Hematopoietic multipotent progenitor cell treated with erythropoietin and hydrocortisone succinate and interleukin-3 and kit ligand, for 6 days (in vitro differentiated cells): ENCODE measurements around the gene DUS1L.

Source experiments
- DNase-seq: peaks from one replicate; pipeline ENCODE4 v3.0.0-alpha.2; 2015

Gene DUS1L

DNA sequence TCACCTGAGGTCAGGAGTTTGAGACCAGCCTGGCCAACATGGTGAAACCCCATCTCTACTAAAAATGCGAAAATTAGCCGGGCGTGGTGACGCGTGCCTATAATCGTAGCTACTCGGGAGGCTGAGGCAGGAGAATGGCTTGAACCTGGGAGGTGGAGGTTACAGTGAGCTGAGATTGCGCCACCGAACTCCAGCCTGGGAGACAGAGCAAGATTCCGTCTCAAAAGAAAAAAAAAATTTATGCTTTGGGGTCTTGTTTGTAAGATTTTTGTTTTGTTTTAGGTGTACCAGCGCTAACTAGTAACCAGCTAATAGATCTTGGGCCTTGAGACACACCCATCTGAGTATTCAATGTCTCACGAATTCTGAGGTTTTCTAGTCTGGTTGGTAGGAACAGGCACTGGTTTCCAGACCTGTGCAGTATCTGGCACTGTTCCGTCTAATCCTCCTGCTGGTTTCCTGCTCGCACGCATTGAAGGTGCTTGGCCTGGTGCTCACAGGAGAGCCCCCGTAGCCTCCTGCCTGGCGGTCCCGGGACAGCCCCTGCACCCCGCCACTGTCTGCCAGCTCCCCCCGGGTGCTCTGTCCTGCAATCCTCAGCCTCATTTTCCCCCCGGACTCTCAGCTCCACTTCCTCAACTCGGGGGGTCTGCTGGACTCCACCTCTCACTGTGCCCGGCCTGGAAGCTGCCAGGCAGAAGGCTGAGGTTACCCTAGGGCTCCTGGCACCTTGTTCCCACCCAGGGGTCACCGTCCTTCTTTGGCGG is 10.6 kb upstream of the DUS1L start:
- no peak for DNase-seq

DNA sequence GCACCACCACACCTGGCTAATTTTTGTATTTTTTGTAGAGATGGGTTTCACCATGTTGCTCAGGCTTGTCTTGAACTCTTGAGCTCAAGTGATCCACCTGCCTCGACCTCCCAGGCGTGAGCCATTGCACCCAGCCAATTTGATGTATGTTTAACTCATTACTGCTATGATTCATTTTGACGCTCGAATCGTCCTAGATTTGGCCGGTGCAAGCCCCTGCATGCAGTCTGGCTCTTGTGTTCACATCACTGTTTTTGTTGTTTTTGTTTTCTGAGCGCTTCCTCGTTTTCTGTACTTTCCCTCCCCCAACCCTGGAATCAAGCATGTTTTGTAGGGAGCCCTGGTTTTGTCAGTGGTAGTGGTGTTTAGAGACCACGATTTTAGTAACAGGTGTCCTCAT is 7.8 kb upstream of the DUS1L start:
- DNase-seq = no peak

DNA sequence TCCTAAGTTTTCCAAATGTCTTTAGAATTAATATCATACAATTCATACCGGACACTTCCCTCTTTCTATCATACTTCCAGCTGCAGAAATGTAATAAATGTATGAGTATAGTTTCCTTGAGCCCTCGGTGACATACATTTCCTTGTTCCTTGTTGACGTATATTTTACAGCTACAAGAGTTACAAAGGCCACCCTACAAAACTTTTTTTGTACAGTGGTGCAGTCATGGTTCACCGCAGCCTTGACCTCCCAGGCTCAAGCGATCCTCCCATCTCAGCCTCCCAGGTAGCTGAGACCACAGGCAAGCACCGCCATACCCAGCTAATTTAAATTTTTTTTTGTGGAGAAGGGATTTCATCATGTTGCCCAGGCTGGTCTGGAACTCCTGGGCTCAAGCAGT is 7.2 kb upstream of the DUS1L start:
- DNase-seq = no peak

DNA sequence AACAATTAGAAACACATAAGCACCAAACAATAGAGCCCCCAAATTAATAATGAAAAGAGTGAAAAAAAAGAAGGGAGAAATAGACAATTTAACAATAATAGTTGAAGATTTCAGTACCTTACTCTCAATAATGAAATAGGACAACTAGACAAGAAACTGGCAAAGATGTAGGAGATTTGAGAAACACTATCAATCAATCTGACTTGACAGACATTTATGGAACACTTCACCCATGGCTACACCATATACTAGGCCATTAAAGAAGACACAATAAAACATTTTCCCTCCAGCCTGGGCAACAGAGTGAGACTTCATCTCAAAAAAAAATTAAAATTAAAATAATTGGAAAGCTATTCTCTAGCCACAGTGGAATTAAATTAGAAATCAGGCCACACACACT is 5.0 kb upstream of the DUS1L start:
- DNase-seq = no peak

DNA sequence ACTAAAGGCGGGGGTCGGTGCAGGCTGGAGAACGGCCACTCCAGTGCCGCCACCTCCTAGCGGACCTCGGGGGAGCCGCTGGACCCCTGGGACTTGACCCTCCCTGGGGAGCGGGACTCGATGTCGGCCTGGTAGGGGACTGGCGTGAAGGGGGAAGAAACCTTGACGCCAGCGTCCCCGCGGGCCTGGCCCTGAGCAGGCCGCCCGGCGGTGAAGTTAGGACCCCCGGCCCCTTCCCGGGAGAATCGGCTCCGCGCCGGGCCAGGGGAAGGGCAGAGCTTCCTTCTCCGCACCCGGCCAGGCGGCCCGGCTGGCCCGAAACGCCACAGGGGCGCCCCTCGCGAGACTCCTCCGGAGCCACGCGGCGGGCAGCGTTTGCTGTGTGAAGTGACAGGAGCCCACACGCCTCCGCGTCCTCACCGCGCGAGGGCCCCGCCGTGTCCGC is 389 bp downstream of the DUS1L start:
- no peak for DNase-seq

DNA sequence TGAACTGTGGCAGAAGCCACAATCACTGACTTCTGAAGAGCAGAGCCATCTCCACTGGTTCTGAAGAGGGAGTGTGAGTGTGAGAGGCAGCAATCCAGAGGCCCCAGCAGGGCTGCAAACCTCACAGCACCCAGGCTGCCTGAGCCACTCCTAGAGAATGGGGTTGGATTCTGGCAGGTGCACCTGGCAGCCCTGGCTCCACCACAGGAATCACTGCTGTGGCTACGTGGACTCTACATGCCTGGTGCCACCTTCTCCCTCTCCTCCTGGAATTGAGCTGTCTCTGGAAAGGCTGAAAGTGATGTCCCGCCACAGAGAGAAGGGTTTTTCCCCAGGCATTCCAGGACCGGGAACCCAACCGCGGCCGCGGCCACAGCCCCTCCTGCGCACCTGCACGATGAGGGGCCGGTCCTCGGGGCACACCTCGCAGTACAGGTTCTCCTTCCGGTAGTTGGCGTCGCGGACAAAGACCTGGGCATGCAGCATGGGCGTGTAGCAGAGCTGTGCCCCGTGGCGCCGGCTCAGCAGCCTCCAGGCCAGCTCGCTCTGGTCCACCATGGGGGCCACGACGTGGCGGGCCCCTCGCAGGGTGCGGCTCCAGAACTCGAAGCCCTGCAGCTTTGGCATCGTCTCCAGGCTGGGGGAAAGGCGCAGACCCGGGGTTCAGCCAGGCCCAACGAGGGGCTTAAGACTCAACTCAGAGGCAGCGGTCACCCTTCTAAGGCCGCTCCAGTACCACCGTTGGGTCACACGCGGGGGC is 991 bp downstream of the DUS1L start:
- no peak for DNase-seq

DNA sequence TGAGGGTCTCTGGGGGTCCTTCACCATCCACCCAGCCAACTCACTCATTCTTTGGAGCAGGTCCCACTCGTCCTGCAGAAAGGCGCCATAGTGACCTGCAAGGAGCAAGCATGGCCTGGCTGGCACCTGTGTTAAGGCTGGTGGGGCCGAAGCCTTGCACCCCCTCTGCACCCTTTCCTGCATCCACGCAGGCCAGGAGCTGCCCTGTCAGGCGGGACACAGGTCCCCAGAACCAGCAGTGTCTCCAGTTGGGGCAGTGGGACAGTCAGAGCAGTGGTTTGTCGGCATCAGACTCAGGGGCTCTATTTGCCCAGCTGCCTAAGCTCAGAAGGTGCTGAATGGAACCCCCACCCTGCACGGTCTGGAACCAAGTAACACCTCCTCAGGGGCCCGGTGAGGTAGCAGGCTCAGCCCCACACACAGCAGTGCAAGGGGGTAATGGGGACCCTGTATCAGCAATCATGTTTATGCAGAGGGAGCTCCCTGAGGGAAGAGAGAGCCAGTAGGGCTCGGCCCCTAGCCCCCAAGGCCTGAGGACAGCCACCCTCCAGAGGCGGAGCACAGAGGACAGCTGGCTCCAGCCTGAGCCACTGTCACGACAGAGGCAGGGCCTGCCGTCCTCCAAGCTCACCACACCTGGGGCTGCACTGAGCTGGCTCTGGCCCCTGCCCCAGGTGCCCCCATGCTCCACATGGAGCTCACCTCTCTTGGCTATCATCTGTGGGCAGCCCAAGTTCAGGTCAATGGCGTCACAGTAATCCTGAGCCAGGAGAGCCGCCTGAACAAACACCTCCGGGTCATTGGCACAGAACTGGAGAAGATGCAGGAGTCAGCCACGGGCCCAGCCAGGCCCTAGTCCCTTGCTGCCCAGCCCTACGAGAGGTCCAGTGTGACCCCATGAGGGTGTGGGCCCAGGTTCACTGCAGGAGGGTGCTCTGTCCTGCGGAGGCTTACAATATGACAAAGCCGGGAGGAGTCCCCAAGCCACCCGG is 1.9 kb downstream of the DUS1L start:
- DNase-seq = no peak

DNA sequence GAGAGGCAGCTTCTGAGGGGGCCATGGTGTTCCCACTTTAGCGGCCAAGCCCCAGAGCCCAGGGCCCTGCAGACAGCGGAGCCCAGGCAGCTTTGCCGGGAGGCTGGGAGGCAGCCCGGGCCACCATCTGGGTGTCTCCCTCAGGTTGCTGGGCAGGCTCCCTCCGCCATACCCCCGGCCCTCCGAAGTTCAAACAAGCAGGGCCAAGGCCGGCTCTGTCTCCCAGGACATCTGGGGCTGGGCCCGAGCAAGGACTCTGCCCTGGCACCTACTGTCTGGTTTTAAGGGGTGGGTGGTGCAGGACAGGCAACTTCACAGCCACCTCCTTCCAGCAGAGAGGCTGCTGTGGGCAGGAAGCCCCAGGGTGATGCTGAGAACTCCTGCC is 2.6 kb downstream of the DUS1L start:
- DNase-seq = no peak

DNA sequence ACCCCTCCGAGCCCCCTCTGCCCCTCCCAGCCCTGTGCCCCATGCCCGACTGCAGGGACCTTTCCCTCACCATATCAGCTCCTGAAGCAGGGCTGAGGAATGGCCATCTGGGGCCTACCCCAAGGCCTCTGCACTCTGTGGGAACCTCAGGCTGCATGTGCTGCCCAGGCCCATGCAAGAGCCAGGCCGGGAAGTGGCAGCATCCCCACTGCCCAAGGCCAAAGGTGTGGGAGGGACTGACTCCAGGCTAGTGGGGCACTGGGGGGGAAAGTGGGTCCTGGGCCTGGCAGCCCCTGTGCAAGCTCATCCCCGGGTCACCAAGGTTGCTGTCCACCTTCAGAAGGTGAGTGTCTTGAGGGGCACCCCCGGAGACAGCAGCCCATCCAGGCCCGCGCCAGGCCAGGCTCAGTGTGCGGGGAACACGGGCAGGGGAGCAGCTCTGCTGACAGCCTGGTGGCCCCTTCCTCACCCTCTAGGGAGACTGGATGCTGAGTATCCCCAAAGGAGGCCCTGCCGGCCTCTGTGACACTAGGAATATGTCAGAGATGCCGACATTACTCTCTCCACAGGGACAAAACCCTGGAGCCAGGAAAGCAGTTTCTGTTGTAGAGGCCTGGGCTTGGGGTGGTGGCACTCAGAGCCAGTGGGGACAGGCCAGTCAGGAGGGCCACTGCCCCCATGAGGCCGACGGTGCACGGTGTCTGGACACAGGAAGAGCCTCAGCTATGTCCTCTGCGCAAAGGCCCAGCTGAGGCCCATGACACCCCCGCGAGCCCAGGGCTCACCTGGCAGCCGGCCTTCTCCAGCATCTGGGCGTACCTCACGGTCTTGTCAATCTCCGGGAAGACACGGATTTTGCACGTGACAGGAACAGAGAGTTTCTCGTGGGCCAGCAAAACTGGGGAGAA is 3.3 kb downstream of the DUS1L start:
- no peak for DNase-seq

DNA sequence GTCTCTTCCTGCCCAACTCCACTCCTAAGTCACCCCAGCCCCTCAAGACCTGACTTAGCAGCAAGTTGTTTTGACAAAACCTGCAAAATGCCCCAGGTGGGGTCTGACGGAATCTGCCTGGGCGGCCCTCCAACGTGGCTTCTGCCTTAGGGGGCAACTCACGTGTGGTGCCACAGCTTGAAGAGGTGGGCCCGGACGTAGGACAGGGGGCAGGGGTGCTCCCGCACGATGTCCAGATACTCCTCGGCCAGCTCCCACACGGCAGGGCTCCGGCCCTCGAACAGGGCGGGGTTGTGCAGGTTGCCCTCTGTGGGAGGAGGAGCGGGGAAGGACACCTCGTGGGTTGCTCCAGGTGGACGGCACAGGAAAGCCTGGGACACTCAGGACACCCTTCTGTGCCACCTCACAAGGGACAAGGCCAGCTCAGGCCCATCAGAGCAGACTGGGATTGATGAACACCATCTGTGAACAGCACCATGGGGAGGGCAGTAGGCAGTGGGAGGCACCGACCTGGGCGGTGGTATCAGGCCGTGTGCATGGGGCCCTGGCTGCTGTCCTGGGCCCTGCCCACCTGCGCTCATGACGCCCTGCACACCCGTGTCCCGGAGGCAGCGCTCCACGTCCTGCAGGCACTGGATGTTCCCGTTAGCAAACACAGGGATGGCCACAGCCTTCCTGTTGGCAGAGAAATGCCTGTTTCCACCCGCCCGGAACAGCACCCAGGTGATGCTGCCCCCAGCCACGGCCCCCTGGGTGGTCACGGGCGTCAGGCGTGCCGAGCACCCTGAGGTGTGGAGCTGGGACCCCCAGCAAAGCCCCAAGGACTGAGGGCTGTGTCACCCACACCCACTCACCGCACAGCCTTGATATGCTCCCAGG is 4.3 kb downstream of the DUS1L start:
- DNase-seq = no peak

DNA sequence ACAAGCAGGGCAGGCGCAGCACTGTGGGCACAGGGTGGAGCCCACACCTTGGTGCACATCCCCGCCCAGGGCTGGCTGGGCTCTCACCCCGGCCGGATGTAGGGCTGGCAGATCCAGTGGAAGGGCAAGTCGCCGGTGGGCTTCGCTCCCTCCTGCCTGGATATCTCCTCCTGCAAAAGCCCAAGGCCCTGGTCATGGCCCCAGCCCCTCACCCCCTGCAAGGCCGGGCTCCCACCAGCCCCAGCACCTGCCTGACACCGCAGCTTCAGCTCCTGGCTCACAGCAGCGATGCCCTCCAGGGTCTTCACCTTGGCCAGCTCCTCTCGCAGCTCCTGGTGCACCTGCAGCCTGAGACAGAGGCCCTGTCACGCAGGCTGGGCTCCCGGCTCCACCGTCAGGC is 5.0 kb downstream of the DUS1L start:
- DNase-seq = no peak

DNA sequence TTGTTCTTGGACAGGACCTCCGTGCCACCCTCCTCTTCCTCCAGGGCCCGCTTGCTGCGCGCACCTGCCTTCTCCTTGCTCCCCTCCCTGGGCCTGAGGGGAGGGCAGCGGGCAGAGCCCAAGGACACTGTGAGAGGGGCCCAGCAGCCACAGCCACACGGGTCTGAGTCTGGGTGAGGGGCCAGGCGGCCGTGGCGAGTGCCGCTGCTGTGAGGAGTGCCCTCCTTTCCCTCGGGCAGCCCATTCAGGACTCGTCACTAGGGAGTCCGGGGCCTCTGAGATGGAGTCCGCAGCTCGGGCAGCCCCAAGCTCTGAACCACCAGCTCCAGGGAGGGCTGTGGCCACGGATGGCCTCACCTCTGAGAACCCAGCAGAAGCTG is 5.6 kb downstream of the DUS1L start:
- DNase-seq = no peak

DNA sequence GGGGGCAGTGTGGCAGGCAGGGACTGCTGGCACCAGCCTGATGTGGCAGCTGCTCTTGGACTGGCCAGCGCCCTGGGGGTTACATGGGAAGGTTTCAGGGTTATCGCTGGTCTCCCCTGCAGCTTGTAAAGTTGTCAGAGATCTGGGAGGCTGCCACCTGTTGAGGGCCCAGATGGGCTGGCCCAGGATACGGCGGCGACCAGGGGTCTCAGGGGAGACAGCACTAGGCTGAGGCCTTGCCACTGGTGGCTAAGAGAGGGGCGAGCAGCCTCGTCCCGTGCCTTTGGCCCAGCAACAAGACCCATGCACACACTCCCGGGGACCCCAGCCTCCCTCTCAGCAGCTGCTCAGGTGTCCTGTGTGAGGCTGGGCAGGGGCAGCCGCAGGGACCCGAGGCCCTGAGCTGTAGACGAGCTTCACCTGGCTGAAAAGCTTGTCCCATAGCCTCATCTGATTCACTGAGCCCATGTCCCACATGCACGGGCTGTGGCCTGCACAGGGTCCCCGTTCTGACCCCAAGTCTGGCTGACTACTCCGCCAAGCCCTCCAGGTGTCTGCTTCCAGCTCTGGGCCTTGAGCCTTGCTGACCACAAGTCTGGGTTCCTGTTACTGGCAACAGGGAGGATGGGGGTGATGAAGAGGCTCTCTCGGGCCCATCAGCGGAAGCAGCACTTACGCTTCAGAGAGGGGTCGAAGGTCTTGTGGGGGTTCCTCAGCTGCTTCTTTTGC is 6.2 kb downstream of the DUS1L start:
- no peak for DNase-seq

DNA sequence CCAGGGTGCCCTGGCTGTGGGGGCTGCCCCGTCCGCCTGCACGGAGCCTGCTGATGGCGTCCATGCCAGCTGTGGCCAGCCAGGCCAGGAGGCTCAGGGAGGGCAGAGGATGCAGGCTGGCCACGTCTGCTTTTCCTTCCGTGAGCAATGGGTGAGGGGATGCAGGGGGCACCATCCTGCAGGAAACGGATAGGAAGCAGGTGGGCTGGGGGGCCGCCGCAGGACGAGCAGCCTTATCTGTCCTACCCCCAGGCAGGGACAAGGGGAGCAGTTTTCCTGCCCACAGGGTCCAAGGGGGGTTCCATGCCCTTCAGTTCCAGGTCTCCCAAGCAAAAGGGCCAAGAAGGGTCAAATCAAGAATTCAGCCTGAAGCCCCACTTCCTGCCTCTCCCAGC is 6.8 kb downstream of the DUS1L start:
- no peak for DNase-seq

DNA sequence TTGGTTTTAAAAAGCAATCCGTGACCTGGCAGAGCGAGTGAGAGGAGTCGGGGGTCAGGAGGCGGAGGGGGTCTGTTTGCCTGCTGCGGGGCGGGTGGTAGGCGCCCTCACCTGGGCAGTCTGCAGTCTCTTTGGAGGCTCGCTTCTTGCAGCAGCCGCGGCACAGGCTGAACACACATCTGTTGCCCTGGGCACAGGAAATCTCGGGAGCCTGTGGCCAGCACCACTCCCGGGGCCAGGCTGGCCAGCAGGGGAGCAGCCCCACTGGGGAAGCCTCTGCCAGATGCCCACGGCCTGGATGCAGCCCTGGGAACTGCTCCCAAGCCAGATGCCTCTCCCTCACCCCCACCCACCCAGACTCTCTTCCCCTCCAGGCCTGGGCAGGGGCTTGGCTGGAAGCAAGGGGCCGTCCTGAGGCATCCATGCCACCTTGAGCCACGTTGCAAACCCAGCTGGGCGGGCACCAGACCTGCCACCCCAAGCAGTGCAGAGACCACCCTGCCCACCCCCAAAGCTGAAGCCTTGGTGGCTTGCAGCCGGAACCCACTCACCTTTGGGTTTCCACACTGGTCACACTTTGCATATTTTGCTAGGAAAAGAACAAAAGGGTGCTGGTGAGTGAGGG is 7.3 kb downstream of the DUS1L start:
- no peak for DNase-seq

DNA sequence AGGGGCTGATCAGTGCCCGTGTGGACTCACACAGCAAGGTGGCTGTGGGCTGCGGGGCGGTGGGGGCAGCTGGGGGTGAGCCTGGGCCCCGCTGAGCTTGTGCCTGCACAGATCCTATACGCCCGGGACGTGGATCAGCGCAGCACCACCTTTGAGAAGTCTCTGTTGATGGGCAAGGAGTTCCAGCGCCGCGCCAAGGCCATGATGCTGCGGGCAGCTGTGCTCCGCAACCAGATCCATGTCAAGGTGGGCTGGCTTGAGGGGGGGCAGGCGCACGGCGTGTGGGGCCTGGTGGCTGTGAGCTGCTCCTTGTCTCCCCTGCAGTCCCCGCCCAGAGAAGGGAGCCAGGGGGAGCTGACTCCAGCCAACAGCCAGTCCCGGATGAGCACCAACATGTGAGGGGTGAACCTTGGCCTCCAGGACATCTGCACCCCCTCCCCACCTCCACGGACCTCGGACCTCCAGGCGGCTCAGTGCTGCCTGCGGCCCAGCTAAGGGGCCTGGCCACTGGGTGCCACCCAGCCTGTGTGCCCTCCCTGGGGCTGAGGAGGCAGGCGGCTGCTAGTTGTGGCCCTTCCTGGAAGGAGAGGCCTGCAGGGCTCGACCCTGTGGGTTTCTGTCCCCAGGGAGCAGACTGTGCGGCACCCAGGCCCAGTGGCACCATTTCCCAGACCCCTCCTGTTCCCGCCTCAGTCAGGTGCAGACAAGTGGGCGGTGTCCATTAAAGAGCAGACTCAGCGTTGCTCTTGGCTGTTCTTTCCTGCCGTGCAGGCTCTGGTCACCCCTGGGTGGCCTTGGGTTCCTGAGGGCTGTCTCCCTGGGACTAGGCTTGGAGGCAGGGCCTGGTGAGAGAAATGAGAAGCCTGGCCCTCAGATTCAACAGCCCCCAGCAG is 8.6 kb downstream of the DUS1L start:
- no peak for DNase-seq

DNA sequence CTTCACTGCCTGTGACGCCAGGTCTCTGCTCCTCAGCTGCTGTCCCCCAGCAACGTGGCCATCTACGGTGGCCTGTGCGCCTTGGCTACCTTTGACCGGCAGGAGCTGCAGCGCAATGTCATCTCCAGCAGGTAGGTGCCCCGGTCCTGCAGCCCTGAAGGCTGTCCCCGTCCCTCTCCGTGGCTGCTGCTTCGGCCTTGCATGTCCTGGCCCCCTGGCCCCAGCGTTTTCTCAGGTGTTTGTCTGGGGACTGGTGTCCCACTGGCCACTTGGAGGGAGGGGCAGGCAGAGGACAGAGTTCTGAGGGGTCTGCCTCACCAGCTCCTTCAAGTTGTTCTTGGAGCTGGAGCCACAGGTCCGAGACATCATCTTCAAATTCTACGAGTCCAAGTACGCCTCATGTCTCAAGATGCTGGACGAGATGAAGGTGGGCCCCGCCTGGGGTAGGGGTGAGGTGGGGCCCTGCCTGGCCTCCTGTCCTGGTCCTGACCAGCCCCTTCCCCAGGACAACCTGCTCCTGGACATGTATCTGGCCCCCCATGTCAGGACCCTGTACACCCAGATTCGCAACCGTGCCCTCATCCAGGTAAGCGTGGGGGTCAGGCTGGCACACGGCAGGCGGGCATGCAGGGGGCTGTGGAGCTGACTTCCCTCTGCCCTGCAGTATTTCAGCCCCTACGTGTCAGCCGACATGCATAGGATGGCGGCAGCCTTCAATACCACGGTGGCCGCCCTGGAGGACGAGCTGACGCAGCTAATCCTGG is 9.5 kb downstream of the DUS1L start:
- DNase-seq = no peak
